H1 (cell line): ENCODE results near the gene FITM1. TPM values are rescaled to one million over a fixed set of nuclear protein-coding genes. Genes with fewer than 3 reads are reported as not detected.

ENCODE experiments used
- CTCF ChIA-PET: fragments of 300-600 bp; sonication (Branson Sonifier 250); formaldehyde crosslinking; loops from one replicate; lab custom pipeline; 2021; ENCODE audit not compliant: partially characterized antibody; lab: Charles Lee
- POLR2A ChIA-PET: fragments of 300-600 bp; sonication (Branson Sonifier 250); formaldehyde crosslinking; loops from one replicate; lab custom pipeline; 2021; ENCODE audit warnings: inconsistent platforms; ENCODE audit not compliant: partially characterized antibody; lab: Charles Lee
- DNase-seq, 2 experiments: peaks; one replicate each; pipeline versions ENCODE4 v3.0.0 to v3.0.0-alpha.2; 2010 to 2022; ENCODE audit warnings: low spot score in 2 of 2, low read depth in 1 of 2, mixed read lengths in 1 of 2
- FAIRE-seq: peaks from 2 replicates; lab custom pipeline; 2011; peaks lifted over from hg19 to GRCh38; lab: Jason Lieb, UNC
- H2AFZ ChIP-seq: 2 replicates; pipeline ENCODE4 v1.8.1; 2012; ENCODE audit warnings: low read length, inconsistent platforms
- H2AK5ac ChIP-seq: 2 replicates; pipeline ENCODE4 v1.6.1; 2013; ENCODE audit warnings: low read depth, low read length
- H2BK120ac ChIP-seq: replicated peaks from 2 replicates; pipeline ENCODE3; 2013; ENCODE audit warnings: low read depth, low read length, inconsistent platforms
- H2BK12ac ChIP-seq: 2 replicates; pipeline ENCODE4 v1.6.1; 2013; ENCODE audit warnings: low read depth, low read length
- H2BK15ac ChIP-seq: 2 replicates; pipeline ENCODE4 v1.6.1; 2013; ENCODE audit warnings: low read length
- H2BK20ac ChIP-seq: 2 replicates; pipeline ENCODE4 v1.6.1; 2013; ENCODE audit warnings: low read length
- H2BK5ac ChIP-seq: 2 replicates; pipeline ENCODE4 v1.6.1; 2013; ENCODE audit warnings: low read depth, low read length
- H3K14ac ChIP-seq: 2 replicates; pipeline ENCODE4 v1.6.1; 2013; ENCODE audit warnings: inconsistent platforms; ENCODE audit not compliant: insufficient read length
- H3K18ac ChIP-seq: 2 replicates; pipeline ENCODE4 v1.6.1; 2013; ENCODE audit warnings: low read length; ENCODE audit errors: extremely low read depth
- H3K23ac ChIP-seq: 2 replicates; pipeline ENCODE4 v1.6.1; 2013; ENCODE audit warnings: inconsistent platforms; ENCODE audit not compliant: insufficient read length
- H3K23me2 ChIP-seq: 2 replicates; pipeline ENCODE4 v1.6.1; 2013; ENCODE audit warnings: low read depth, low read length
- H3K27ac ChIP-seq: 2 replicates; pipeline ENCODE4 v1.6.1; 2011; ENCODE audit warnings: low read depth, low read length, inconsistent platforms
- H3K27me3 ChIP-seq, 4 experiments: replicated peaks in 1 of 4; 1 replicate in 1 of 4; 2 replicates in 3 of 4; pipeline versions ENCODE4 v1.6.1 to v1.8.1; 2011 to 2013; ENCODE audit warnings: low read length in 3 of 4, mild to moderate bottlenecking in 3 of 4, inconsistent platforms in 2 of 4, mixed read lengths in 2 of 4, moderate library complexity in 1 of 4; ENCODE audit not compliant: control insufficient read depth in 3 of 4, insufficient read depth in 3 of 4; ENCODE audit errors: extremely low read depth in 1 of 4
- H3K36me3 ChIP-seq, 4 experiments: 2 replicates each; pipeline versions ENCODE4 v1.6.1 to v1.8.1; 2011 to 2013; ENCODE audit warnings: mild to moderate bottlenecking in 4 of 4, low read length in 3 of 4, moderate library complexity in 2 of 4, control low read depth in 1 of 4, inconsistent platforms in 1 of 4; ENCODE audit not compliant: insufficient read depth in 4 of 4, control insufficient read depth in 2 of 4
- H3K4ac ChIP-seq: replicated peaks from 2 replicates; pipeline ENCODE3; 2013; ENCODE audit warnings: low read length, low read depth, mixed read lengths, inconsistent platforms; ENCODE audit not compliant: insufficient read length
- H3K4me1 ChIP-seq, 4 experiments: replicated peaks in 1 of 4; 1 replicate in 1 of 4; 2 replicates in 3 of 4; pipeline versions ENCODE4 v1.6.1 to v1.8.1; 2011 to 2013; ENCODE audit warnings: low read length in 3 of 4, inconsistent platforms in 2 of 4, mixed read lengths in 1 of 4; ENCODE audit not compliant: insufficient read depth in 4 of 4, control insufficient read depth in 3 of 4
- H3K4me2 ChIP-seq, 2 experiments: 2 replicates each; pipeline versions ENCODE4 v1.6.1 to v1.8.1; 2011 to 2013; ENCODE audit warnings: low read depth in 2 of 2, low read length in 2 of 2, control low read depth in 1 of 2, inconsistent platforms in 1 of 2, mild to moderate bottlenecking in 1 of 2; ENCODE audit not compliant: insufficient read depth in 1 of 2
- H3K4me3 ChIP-seq, 4 experiments: fragments of 200-600, 300-600 bp in 1 of 4; sonication (generic), shearing (Covaris generic), sonication (Bioruptor Twin) in 1 of 4; 2 replicates each; pipeline versions ENCODE4 v1.5.1 to v1.8.1; 2011 to 2016; ENCODE audit warnings: low read length in 4 of 4, low read depth in 3 of 4, control low read depth in 2 of 4, inconsistent platforms in 2 of 4, mild to moderate bottlenecking in 2 of 4, mixed read lengths in 1 of 4, moderate library complexity in 1 of 4; ENCODE audit not compliant: insufficient read depth in 2 of 4; ENCODE audit errors: extremely low read depth in 1 of 4
- H3K56ac ChIP-seq: replicated peaks from 2 replicates; pipeline ENCODE3; 2013; ENCODE audit warnings: low read depth, mild to moderate bottlenecking, mixed read lengths, low read length, inconsistent platforms; ENCODE audit not compliant: insufficient read length
- H3K79me1 ChIP-seq: 2 replicates; pipeline ENCODE4 v1.6.1; 2013; ENCODE audit warnings: low read depth, low read length, control low read depth
- H3K79me2 ChIP-seq, 2 experiments: 2 replicates each; pipeline versions ENCODE4 v1.6.1 to v1.8.1; 2012 to 2013; ENCODE audit warnings: low read length in 2 of 2, mild to moderate bottlenecking in 2 of 2, inconsistent platforms in 1 of 2; ENCODE audit not compliant: insufficient read depth in 2 of 2, control insufficient read depth in 1 of 2
- H3K9ac ChIP-seq, 4 experiments: replicated peaks in 1 of 4; 1 replicate in 1 of 4; 2 replicates in 3 of 4; pipeline versions ENCODE4 v1.6.1 to v1.8.1; 2011 to 2013; ENCODE audit warnings: low read depth in 3 of 4, low read length in 3 of 4, control low read depth in 2 of 4, mild to moderate bottlenecking in 2 of 4, moderate library complexity in 2 of 4, inconsistent platforms in 1 of 4; ENCODE audit errors: extremely low read depth in 1 of 4
- H3K9me3 ChIP-seq, 2 experiments: 2 replicates each; pipeline versions ENCODE4 v1.6.1 to v1.8.1; 2012 to 2013; ENCODE audit warnings: mild to moderate bottlenecking in 2 of 2, moderate library complexity in 2 of 2, control low read depth in 1 of 2, inconsistent platforms in 1 of 2, low read depth in 1 of 2, low read length in 1 of 2, mixed read lengths in 1 of 2; ENCODE audit not compliant: insufficient read depth in 2 of 2
- H4K20me1 ChIP-seq, 2 experiments: replicated peaks in 1 of 2; 2 replicates each; pipeline versions ENCODE3 to v1.8.1; 2011 to 2013; ENCODE audit warnings: inconsistent platforms in 2 of 2, low read length in 2 of 2, mild to moderate bottlenecking in 1 of 2; ENCODE audit not compliant: insufficient read depth in 2 of 2, control insufficient read depth in 1 of 2
- H4K5ac ChIP-seq: 2 replicates; pipeline ENCODE4 v1.6.1; 2013; ENCODE audit warnings: low read length, low read depth, mixed read lengths, inconsistent platforms; ENCODE audit not compliant: insufficient read length
- H4K8ac ChIP-seq: 2 replicates; pipeline ENCODE4 v1.8.0; 2013; ENCODE audit warnings: mild to moderate bottlenecking, moderate library complexity, low read length, inconsistent platforms; ENCODE audit not compliant: insufficient read depth; ENCODE audit errors: extremely low read depth
- H4K91ac ChIP-seq: replicated peaks from 2 replicates; pipeline ENCODE3; 2013; ENCODE audit warnings: low read length, mixed read lengths, inconsistent platforms; ENCODE audit not compliant: insufficient read length
- CBX8 ChIP-seq: fragments of 300-800, 300-1000 bp; sonication (generic); IDR thresholded peaks from 2 replicates; pipeline ENCODE4 v1.7.1; 2016; ENCODE audit warnings: low read depth, low read length, borderline replicate concordance
- CHD2 ChIP-seq: IDR thresholded peaks from 2 replicates; pipeline ENCODE4 v1.6.1; 2012; ENCODE audit warnings: low read length, improper control_type of control experiment
- EP300 ChIP-seq, 2 experiments: IDR thresholded peaks; 1 replicate in 1 of 2; 2 replicates in 1 of 2; pipeline ENCODE4 v1.6.1; 2011 to 2012; ENCODE audit warnings: low read depth in 2 of 2, low read length in 2 of 2, mild to moderate bottlenecking in 2 of 2, borderline replicate concordance in 1 of 2, inconsistent platforms in 1 of 2, moderate library complexity in 1 of 2
- NANOG ChIP-seq: IDR thresholded peaks from 2 replicates; pipeline ENCODE4 v1.6.1; 2011; ENCODE audit warnings: low read length, low read depth, mild to moderate bottlenecking, inconsistent platforms; ENCODE audit not compliant: insufficient read depth, poor library complexity, severe bottlenecking
- POLR2A ChIP-seq, 2 experiments: IDR thresholded peaks; 1 replicate in 1 of 2; 2 replicates in 1 of 2; pipeline ENCODE4 v1.6.1; 2011; ENCODE audit warnings: low read depth in 2 of 2, low read length in 2 of 2, mild to moderate bottlenecking in 2 of 2; ENCODE audit errors: control extremely low read depth in 1 of 2
- RAD21 ChIP-seq, 2 experiments: IDR thresholded peaks in 1 of 2; conservative IDR thresholded peaks in 1 of 2; 2 replicates each; pipeline ENCODE4 v1.6.1; 2011; ENCODE audit warnings: low read depth in 2 of 2, low read length in 2 of 2, improper control_type of control experiment in 1 of 2, inconsistent platforms in 1 of 2, mild to moderate bottlenecking in 1 of 2, moderate library complexity in 1 of 2
- RBBP5 ChIP-seq: IDR thresholded peaks from 2 replicates; pipeline ENCODE4 v1.7.1; 2012; ENCODE audit warnings: low read depth, mild to moderate bottlenecking, inconsistent platforms, low read length, moderate library complexity, borderline replicate concordance
- RFX5 ChIP-seq: IDR thresholded peaks from 2 replicates; pipeline ENCODE4 v1.6.1; 2011; ENCODE audit warnings: low read depth, low read length, improper control_type of control experiment, borderline replicate concordance
- RNF2 ChIP-seq: fragments of 200-900, 300-1000 bp; sonication (generic); IDR thresholded peaks from 2 replicates; pipeline ENCODE4 v1.7.1; 2016; ENCODE audit warnings: borderline replicate concordance, low read depth, mild to moderate bottlenecking, antibody characterized with exemption, low read length; ENCODE audit not compliant: poor library complexity, severe bottlenecking; ENCODE audit errors: missing control alignments
- SP1 ChIP-seq: IDR thresholded peaks from 2 replicates; pipeline ENCODE4 v1.6.1; 2011; ENCODE audit warnings: low read depth, low read length
- TBP ChIP-seq: IDR thresholded peaks from 2 replicates; pipeline ENCODE4 v1.6.1; 2011; ENCODE audit warnings: low read depth, low read length, improper control_type of control experiment
- YY1 ChIP-seq: IDR thresholded peaks from 2 replicates; pipeline ENCODE4 v1.6.1; 2011; ENCODE audit warnings: low read depth, mild to moderate bottlenecking, low read length
- WGBS, 2 experiments: shearing (Covaris generic) in 1 of 2; methylation state at CpG; one replicate each; pipeline versions ENCODE4 v1.1.6 to v1.1.7; 2013 to 2015; ENCODE audit warnings: low lambda C conversion rate in 2 of 2, mixed read lengths in 2 of 2, inconsistent platforms in 1 of 2, low coverage in 1 of 2, missing lambda C conversion rate in 1 of 2; ENCODE audit not compliant: insufficient replicate concordance in 2 of 2, insufficient coverage in 1 of 2, insufficient read length in 1 of 2; ENCODE audit errors: extremely low coverage in 1 of 2, missing lambda C conversion rate in 1 of 2; 5-methylcytosine and 5-hydroxymethylcytosine counted together
- polyA plus RNA-seq, 7 experiments: library from polyadenylated mRNA; depleted of rRNA in 3 of 7; stranded (reverse) in 5 of 7; unstranded in 2 of 7; fragments of >200 nt in 5 of 7; fragments of 200-250 nt in 2 of 7; gene quantifications; 1 replicate in 5 of 7; 2 replicates in 1 of 7; 4 replicates in 1 of 7; pipeline versions ENCODE4 v1.2.1 to v1.2.3, GENCODE V29; 2011 to 2013; ENCODE audit warnings: missing spikeins in 2 of 7, mixed read lengths in 2 of 7
- total RNA-seq: library from RNA; stranded (reverse); fragmentation: NEBNext Ultra II Directional; extraction: Animal tissue kit (Norgen Biotek cat#: 25700); gene quantifications from 2 replicates; pipeline ENCODE4 v1.2.1, GENCODE V29; 2021
- TF ChIP-seq, protein P1 (sequence below): IDR thresholded peaks from 2 replicates; pipeline ENCODE4 v1.6.1; 2012; ENCODE audit warnings: inconsistent platforms

Gene FITM1
- total and polyA plus RNA-seq, 2 of the 8 experiments (the other 6 are each of a cell fraction or from before 2014, with no cell fraction given): 0.53 to 0.76 TPM

DNA sequence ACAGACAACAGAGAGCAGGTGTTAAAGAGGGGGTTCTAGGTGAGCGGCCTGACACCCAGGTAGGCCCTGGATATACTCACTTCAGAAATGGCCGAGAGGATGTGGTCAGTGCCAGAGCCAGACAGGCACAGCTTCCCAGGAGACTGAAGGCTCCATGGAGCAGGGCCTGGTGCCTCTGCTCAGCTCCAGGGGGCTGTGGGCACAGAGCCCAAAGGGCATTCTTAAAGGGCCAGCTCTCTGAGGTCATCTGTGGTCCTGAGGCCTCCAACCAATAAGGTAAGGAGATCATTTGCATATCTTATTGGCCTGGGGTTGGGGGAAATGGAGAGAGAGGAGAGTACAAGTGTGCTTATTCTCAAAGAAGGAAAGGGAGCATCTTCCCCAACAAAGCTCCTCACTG is 46.0 kb upstream of the FITM1 start:
- H3K36me3 ChIP-seq: no peaks in the 10 kb centered on the region
- ChIA-PET CTCF (interaction anchor here (1.0 to 1.9 kb wide), 5 partner anchors 9 to 62 kb away, joined by 3 to 5 read pairs (median 4); partner anchors contain the start of gene PCK2), POLR2A (interaction anchor here (0.6 to 27.2 kb wide), 2 partner anchors 15 to 259 kb away, joined by 3 to 626 read pairs; partner anchors contain the start of gene PCK2)
- H3K4me2 ChIP-seq: no peak overlapping the region
- H4K5ac ChIP-seq: no peak overlapping the region
- no peaks in the 10 kb centered on the region for H3K79me2 ChIP-seq
- H3K14ac ChIP-seq: no peak overlapping the region
- peaks cover 0 to 10% (median 7%) of the 10 kb centered on the region in 4 experiments; a peak in 5 of 7 replicates for H3K27me3 ChIP-seq
- no peak overlapping the region for H3K4ac ChIP-seq
- peaks cover 0 to 17% (median 12%) of the 10 kb centered on the region in 4 experiments; a peak in 6 of 7 replicates for H3K4me1 ChIP-seq
- H2BK15ac ChIP-seq: no peak overlapping the region
- no peak overlapping the region for H2BK120ac ChIP-seq
- no peaks in the 10 kb centered on the region for H4K20me1 ChIP-seq
- H3K9ac ChIP-seq: no peak overlapping the region
- no peak overlapping the region for H2AFZ ChIP-seq
- no peak overlapping the region for H4K91ac ChIP-seq
- H3K27ac ChIP-seq: no peak overlapping the region
- FAIRE-seq (no peak), DNase-seq (no peak)
- H3K9me3 ChIP-seq: no peaks in the 10 kb centered on the region
- H3K4me3 ChIP-seq: no peak overlapping the region
- no peak overlapping the region for H2BK12ac ChIP-seq
- H3K79me1 ChIP-seq: no peaks in the 10 kb centered on the region
- no peak overlapping the region for H3K18ac ChIP-seq
- H4K8ac ChIP-seq: no peak overlapping the region
- WGBS, 2 experiments: 84% methylated on average over 2 of the region's 2 CpGs; no CpG with 5 or more reads in 1 of the 2 experiments
- H3K23me2 ChIP-seq: peaks cover 11% of the 10 kb centered on the region; the same call in 1 of the 2 replicates
- no peak overlapping the region for H2BK20ac ChIP-seq
- no peak overlapping the region for H3K23ac ChIP-seq
- no peak overlapping the region for H2AK5ac ChIP-seq
- no peak overlapping the region for H2BK5ac ChIP-seq
- H3K56ac ChIP-seq: no peak overlapping the region
- TF ChIP-seq POLR2A (IDR thresholded peaks at IDR 0.05; ENCODE audit: control extremely low read depth in 1 of 2, low read depth in 2 of 2, low read length in 2 of 2) (no peak), CBX8 (no peak), YY1 (no peak), CHD2 (no peak), NANOG (no peak), RAD21 (IDR thresholded peaks at IDR 0.05 in 1 of 2, conservative IDR thresholded peaks at IDR 0.05 in 1 of 2; ENCODE audit: low read depth in 2 of 2, low read length in 2 of 2) (no peak), SP1 (no peak), RNF2 (no peak), TBP (no peak), EP300 (IDR thresholded peaks at IDR 0.05; ENCODE audit: borderline replicate concordance in 1 of 2, low read depth in 2 of 2, low read length in 2 of 2) (no peak), RFX5 (no peak), RBBP5 (no peak)
- TF ChIP-seq, protein P1, sequence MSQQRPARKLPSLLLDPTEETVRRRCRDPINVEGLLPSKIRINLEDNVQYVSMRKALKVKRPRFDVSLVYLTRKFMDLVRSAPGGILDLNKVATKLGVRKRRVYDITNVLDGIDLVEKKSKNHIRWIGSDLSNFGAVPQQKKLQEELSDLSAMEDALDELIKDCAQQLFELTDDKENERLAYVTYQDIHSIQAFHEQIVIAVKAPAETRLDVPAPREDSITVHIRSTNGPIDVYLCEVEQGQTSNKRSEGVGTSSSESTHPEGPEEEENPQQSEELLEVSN: no peak
